Prostate gland (tissue), 2 donors: ENCODE measurements around the gene CNKSR3. TPM values are rescaled to one million over a fixed set of nuclear protein-coding genes. Genes with fewer than 3 reads are reported as not detected.
A peak's percentile ranks its signal among the peaks of the same experiment; 100 is the strongest.

ENCODE experiments used
- DNase-seq: peaks from one replicate; pipeline ENCODE4 v3.0.0-alpha.2; 2019; ENCODE audit warnings: low spot score
- H3K27ac ChIP-seq, 2 donors: fragments of 200-600 bp; sonication (generic); 2 replicates each; pipeline ENCODE4 v1.5.1; 2017 to 2019
- H3K27me3 ChIP-seq: fragments of 200-600 bp; sonication (generic); replicated peaks from 2 replicates; pipeline ENCODE4 v1.5.1; 2019; ENCODE audit not compliant: insufficient read depth
- H3K36me3 ChIP-seq, 2 donors: fragments of 200-600 bp; sonication (generic); 1 replicate in 1 of 2; 2 replicates in 1 of 2; pipeline versions ENCODE4 v1.5.1 to v1.8.1; 2017 to 2019
- H3K4me1 ChIP-seq: fragments of 200-600 bp; sonication (generic); replicated peaks from 2 replicates; pipeline ENCODE4 v1.5.1; 2019
- H3K4me3 ChIP-seq, 2 donors: fragments of 200-600 bp; sonication (generic); 2 replicates each; pipeline ENCODE4 v1.5.1; 2017 to 2019
- H3K9me3 ChIP-seq: fragments of 200-600 bp; sonication (generic); 2 replicates; pipeline ENCODE4 v1.5.1; 2017
- CTCF ChIP-seq, 4 experiments: fragments of 200-600 bp in 2 of 4; fragments of 450-650 bp in 2 of 4; sonication (generic) in 2 of 4; IDR thresholded peaks; 1 replicate in 3 of 4; 2 replicates in 1 of 4; pipeline ENCODE4 v1.5.1; 2016 to 2019; ENCODE audit warnings: antibody characterized with exemption in 4 of 4, mild to moderate bottlenecking in 2 of 4, moderate library complexity in 2 of 4
- POLR2A ChIP-seq: fragments of 450-650 bp; IDR thresholded peaks from one replicate; pipeline ENCODE4 v1.6.1; 2016; ENCODE audit warnings: antibody characterized with exemption, mild to moderate bottlenecking
- POLR2AphosphoS5 ChIP-seq: sonication (generic); formaldehyde crosslinking; IDR thresholded peaks from one replicate; pipeline ENCODE4 v1.6.1; 2017; ENCODE audit warnings: antibody characterized with exemption
- whole genome bisulfite sequencing: methylation state at CpG from one replicate; pipeline ENCODE4 v1.1.5; 2018; 5-methylcytosine and 5-hydroxymethylcytosine counted together
- intact Hi-C: fragments of 100-400 bp; cut with DNase I; formaldehyde crosslinking; loops from one replicate; pipeline ENCODE4 v1.14.2; 2022
- total RNA-seq, 2 donors: library from RNA; depleted of rRNA; stranded (reverse); fragments of >200 nt; gene quantifications; one replicate each; pipeline ENCODE4 v1.1.0, GENCODE V29; 2016

The CNKSR3 gene
- total RNA-seq, 2 donors from 2014 or later, result 8.7 to 23.5 TPM

GRCh38 chr6:154554491-154554890, 44.0 kb upstream of the CNKSR3 start:
- 80% methylated on average over 6 of the region's 6 CpGs for WGBS
- Histone ChIP-seq H3K4me3 (no peak overlapping the region), H3K9me3 (no peaks in the 10 kb centered on the region), H3K4me1 (no peaks in the 10 kb centered on the region), H3K27ac (no peak overlapping the region), H3K27me3 (no peaks in the 10 kb centered on the region), H3K36me3 (no peaks in the 10 kb centered on the region)
- no peak for DNase-seq
- TF ChIP-seq CTCF (IDR thresholded peaks at IDR 0.05), result no peak
- TF ChIP-seq POLR2A, result no peak
- no peak for TF ChIP-seq POLR2AphosphoS5
- intact Hi-C loops, result no loop called here

GRCh38 chr6:154550779-154551178, 40.3 kb upstream of the CNKSR3 start:
- TF ChIP-seq POLR2A, result no peak
- TF ChIP-seq POLR2AphosphoS5, result no peak
- no peak for TF ChIP-seq CTCF (IDR thresholded peaks at IDR 0.05)
- no peak for DNase-seq
- H3K27me3 ChIP-seq, result no peaks in the 10 kb centered on the region
- no peaks in the 10 kb centered on the region for H3K9me3 ChIP-seq
- H3K27ac ChIP-seq, result no peak overlapping the region
- H3K36me3 ChIP-seq, result no peaks in the 10 kb centered on the region
- intact Hi-C loops, result no loop called here
- no peak overlapping the region for H3K4me3 ChIP-seq
- no peaks in the 10 kb centered on the region for H3K4me1 ChIP-seq

GRCh38 chr6:154549179-154549578, 38.7 kb upstream of the CNKSR3 start:
- 81% methylated on average over 6 of the region's 6 CpGs for whole genome bisulfite sequencing
- no peak for DNase-seq
- H3K4me3 ChIP-seq, result no peak overlapping the region
- H3K9me3 ChIP-seq, result no peaks in the 10 kb centered on the region
- H3K27ac ChIP-seq, result no peak overlapping the region
- no peaks in the 10 kb centered on the region for H3K4me1 ChIP-seq
- no peaks in the 10 kb centered on the region for H3K36me3 ChIP-seq
- intact Hi-C loops, result no loop called here
- H3K27me3 ChIP-seq, result no peaks in the 10 kb centered on the region
- TF ChIP-seq POLR2A, result no peak
- TF ChIP-seq POLR2AphosphoS5, result no peak
- TF ChIP-seq CTCF (IDR thresholded peaks at IDR 0.05), result no peak

GRCh38 chr6:154548130-154548830, 37.8 kb upstream of the CNKSR3 start:
- TF ChIP-seq POLR2A, result no peak
- no peak for TF ChIP-seq CTCF (IDR thresholded peaks at IDR 0.05)
- TF ChIP-seq POLR2AphosphoS5, result no peak

GRCh38 chr6:154543628-154544027, 33.1 kb upstream of the CNKSR3 start:
- Histone ChIP-seq H3K4me1 (no peaks in the 10 kb centered on the region), H3K27me3 (no peaks in the 10 kb centered on the region), H3K9me3 (no peaks in the 10 kb centered on the region), H3K36me3 (no peaks in the 10 kb centered on the region), H3K4me3 (no peak overlapping the region), H3K27ac (no peak overlapping the region)
- 73% methylated on average over 5 of the region's 5 CpGs for WGBS
- intact Hi-C loops, result no loop called here
- DNase-seq, result no peak
- TF ChIP-seq POLR2AphosphoS5 (no peak), CTCF (IDR thresholded peaks at IDR 0.05) (no peak), POLR2A (no peak)

More at GRCh38 chr6:154548130-154548830, 37.8 kb upstream of the CNKSR3 start:
- Histone ChIP-seq H3K4me1 (no peaks in the 10 kb centered on the region), H3K4me3 (no peak overlapping the region), H3K27ac (peak overlapping the region in 1 of 2 donors; percentile 31), H3K27me3 (no peaks in the 10 kb centered on the region), H3K9me3 (no peaks in the 10 kb centered on the region), H3K36me3 (no peaks in the 10 kb centered on the region)
- 7% methylated on average over 8 of the region's 8 CpGs for WGBS
- intact Hi-C loops, result no loop called here
- DNase-seq, result no peak
